K562 (cell line): ENCODE results near the gene NFATC2. TPM values are rescaled to one million over a fixed set of nuclear protein-coding genes. Genes with fewer than 3 reads are reported as not detected.

Experiments
- ETV6 ChIP-seq, 3 experiments: fragments of 150-350 bp in 1 of 3; sonication (generic) in 1 of 3; formaldehyde crosslinking in 1 of 3; IDR thresholded peaks; 2 replicates each; pipeline versions ENCODE4 v1.6.1 to v1.8.0; 2014 to 2022; ENCODE audit warnings: borderline replicate concordance in 2 of 3, low read depth in 2 of 3, antibody characterized with exemption in 1 of 3, low read length in 1 of 3, mild to moderate bottlenecking in 1 of 3, missing genetic modification reagents in 1 of 3
- FOSL1 ChIP-seq: fragments of 200-800 bp; sonication (Bioruptor generic); conservative IDR thresholded peaks from 2 replicates; pipeline ENCODE4 v1.6.1; 2016; ENCODE audit warnings: missing genetic modification characterization, missing compliant biosample characterization
- GABPA ChIP-seq: fragments of 200-800 bp; sonication (Bioruptor generic); conservative IDR thresholded peaks from 2 replicates; pipeline ENCODE4 v1.6.1; 2016; ENCODE audit warnings: low read depth, missing genetic modification characterization, missing compliant biosample characterization
- HDAC3 ChIP-seq: fragments of 450-650 bp; IDR thresholded peaks from 2 replicates; pipeline ENCODE4 v1.6.1; 2018; ENCODE audit warnings: borderline replicate concordance, mild to moderate bottlenecking, moderate library complexity; ENCODE audit not compliant: partially characterized antibody
- HNRNPLL ChIP-seq: fragments of 200-400 bp; formaldehyde crosslinking; IDR thresholded peaks from 2 replicates; pipeline ENCODE4 v1.6.1; 2017; ENCODE audit warnings: low read length, low read depth, mild to moderate bottlenecking; ENCODE audit not compliant: poor library complexity, severe bottlenecking
- JUND ChIP-seq, 2 experiments: IDR thresholded peaks; 2 replicates in 1 of 2; 3 replicates in 1 of 2; pipeline ENCODE4 v1.6.1; 2011; ENCODE audit warnings: borderline replicate concordance in 2 of 2, low read depth in 2 of 2, low read length in 2 of 2, improper control_type of control experiment in 1 of 2, missing biosample characterization in 1 of 2, missing genetic modification characterization in 1 of 2, missing genetic modification reagents in 1 of 2
- KAT8 ChIP-seq: fragments of 450-650 bp; IDR thresholded peaks from 2 replicates; pipeline ENCODE4 v1.6.1; 2016; ENCODE audit warnings: low read depth, mild to moderate bottlenecking
- NFYB ChIP-seq: IDR thresholded peaks from 2 replicates; pipeline ENCODE4 v1.6.1; 2011; ENCODE audit warnings: mild to moderate bottlenecking, moderate library complexity; ENCODE audit not compliant: insufficient read length; ENCODE audit errors: extremely low read depth
- NR2F6 ChIP-seq: fragments of 450-650 bp; formaldehyde crosslinking; IDR thresholded peaks from 2 replicates; pipeline ENCODE4 v1.4.0; 2020; ENCODE audit warnings: mild to moderate bottlenecking
- SMAD3 ChIP-seq: fragments of 450-650 bp; formaldehyde crosslinking; conservative IDR thresholded peaks from 2 replicates; pipeline ENCODE4 v1.4.0; 2020; ENCODE audit warnings: mild to moderate bottlenecking
- SP2 ChIP-seq: IDR thresholded peaks from 2 replicates; pipeline ENCODE4 v1.6.1; 2011; ENCODE audit warnings: mild to moderate bottlenecking, low read depth, low read length, moderate library complexity; ENCODE audit not compliant: poor library complexity, severe bottlenecking; ENCODE audit errors: extremely low read depth
- TARDBP ChIP-seq: fragments of 450-650 bp; IDR thresholded peaks from 2 replicates; pipeline ENCODE4 v1.6.1; 2016
- YY1 ChIP-seq, 3 experiments: IDR thresholded peaks; 2 replicates each; pipeline ENCODE4 v1.6.1; 2011; ENCODE audit warnings: low read length in 2 of 3, mild to moderate bottlenecking in 2 of 3, moderate library complexity in 2 of 3, borderline replicate concordance in 1 of 3, control low read depth in 1 of 3, low read depth in 1 of 3; ENCODE audit not compliant: insufficient read depth in 3 of 3, insufficient replicate concordance in 2 of 3, control insufficient read depth in 1 of 3, insufficient read length in 1 of 3; ENCODE audit errors: extremely low read depth in 1 of 3
- ZNF224 ChIP-seq: sonication (generic); formaldehyde crosslinking; IDR thresholded peaks from 2 replicates; pipeline ENCODE4 v1.8.0; 2022; ENCODE audit warnings: mild to moderate bottlenecking, missing genetic modification reagents
- ZNF239 ChIP-seq: fragments of 250-450 bp; sonication (Bioruptor Pico); IDR thresholded peaks from 2 replicates; pipeline ENCODE4 v1.4.0; 2020; ENCODE audit warnings: mild to moderate bottlenecking
- ZNF431 ChIP-seq: sonication (generic); formaldehyde crosslinking; IDR thresholded peaks from 2 replicates; pipeline ENCODE4 v1.8.0; 2022; ENCODE audit warnings: mild to moderate bottlenecking, missing genetic modification reagents
- ZNF584 ChIP-seq: fragments of 200-800 bp; sonication (Bioruptor generic); IDR thresholded peaks from 2 replicates; pipeline ENCODE4 v1.6.1; 2016; ENCODE audit warnings: low read depth, mild to moderate bottlenecking, missing genetic modification characterization, missing compliant biosample characterization
- ZSCAN32 ChIP-seq: fragments of 450-650 bp; formaldehyde crosslinking; IDR thresholded peaks from 2 replicates; pipeline ENCODE4 v1.4.0; 2020; ENCODE audit warnings: mild to moderate bottlenecking, moderate library complexity
- polyA plus RNA-seq, 8 experiments: library from polyadenylated mRNA; depleted of rRNA in 4 of 8; stranded (reverse) in 5 of 8; unstranded in 3 of 8; fragments of >200 nt; fragmentation: Nextera tagmentation in 2 of 8; fragmentation: Illumina TruSeq in 1 of 8; extraction: Ambion mirVana in 2 of 8; extraction: Trizol in 1 of 8; gene quantifications; 2 replicates each; pipeline versions ENCODE4 v1.2.1 to v1.2.3, GENCODE V29; 2011 to 2014; ENCODE audit warnings: inconsistent platforms in 1 of 8, missing spikeins in 1 of 8
- total RNA-seq, 7 experiments: library from RNA; depleted of rRNA in 6 of 7; stranded (reverse); fragments of >200 nt in 6 of 7; fragmentation: Illumina TruSeq in 2 of 7; extraction: Trizol in 2 of 7; gene quantifications; 2 replicates each; pipeline versions ENCODE4 v1.2.1 to v1.2.3, GENCODE V29; 2011 to 2021; ENCODE audit warnings: low replicate concordance in 1 of 7
- TF ChIP-seq, protein P1 (sequence below), 2 experiments: fragments of 450-650 bp in 1 of 2; sonication (generic) in 1 of 2; formaldehyde crosslinking in 1 of 2; IDR thresholded peaks in 1 of 2; conservative IDR thresholded peaks in 1 of 2; 2 replicates each; pipeline versions ENCODE4 v1.6.1 to v1.8.1; 2016 to 2023; ENCODE audit warnings: mild to moderate bottlenecking in 2 of 2, moderate library complexity in 2 of 2, inconsistent platforms in 1 of 2, missing genetic modification reagents in 1 of 2
- TF ChIP-seq, protein P2 (sequence below): fragments of 450-650 bp; IDR thresholded peaks from 2 replicates; pipeline ENCODE4 v1.6.1; 2016; ENCODE audit warnings: missing biosample characterization, missing genetic modification characterization

Gene NFATC2
- total and polyA plus RNA-seq, 9 of the 15 experiments (the other 6 are each of a cell fraction or from before 2014, with no cell fraction given) = 1.9 to 11.2 (median 3.0) TPM

DNA sequence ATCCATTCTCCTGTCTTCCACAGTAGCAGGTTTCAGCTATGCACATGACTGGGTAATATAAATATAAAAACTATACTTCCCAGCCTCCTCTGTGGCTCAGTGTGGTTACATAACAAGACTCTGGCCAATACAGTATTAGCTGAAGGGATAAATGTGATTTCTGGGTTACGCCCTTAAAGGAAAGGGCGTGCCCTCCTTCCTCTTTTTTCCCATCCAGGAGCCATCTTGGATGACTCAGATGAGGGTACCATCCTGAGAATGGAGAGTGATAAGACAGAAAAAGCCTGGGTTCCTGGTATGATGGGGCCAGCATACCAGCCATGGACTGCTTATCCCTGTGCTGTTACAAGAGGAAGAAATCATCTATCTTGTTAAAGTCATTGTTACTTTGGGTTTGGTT lies 123.3 kb downstream of the NFATC2 start (continued):
- TF ChIP-seq HDAC3 = no peak
- TF ChIP-seq NFYB = no peak
- TF ChIP-seq ZNF584 = no peak
- peak in 1 of 3 experiments; percentile 43 for TF ChIP-seq YY1 (IDR thresholded peaks at IDR 0.05; ENCODE audit: borderline replicate concordance in 1 of 3, control insufficient read depth in 1 of 3, extremely low read depth in 1 of 3, insufficient read depth in 3 of 3, insufficient read length in 1 of 3, insufficient replicate concordance in 2 of 3, low read depth in 1 of 3, low read length in 2 of 3)
- TF ChIP-seq ZNF431 (CRISPR knock-in tag) = no peak
- no peak for TF ChIP-seq SMAD3 (CRISPR knock-in tag)
- no peak for TF ChIP-seq ZNF224 (CRISPR knock-in tag)
- TF ChIP-seq, protein P1, sequence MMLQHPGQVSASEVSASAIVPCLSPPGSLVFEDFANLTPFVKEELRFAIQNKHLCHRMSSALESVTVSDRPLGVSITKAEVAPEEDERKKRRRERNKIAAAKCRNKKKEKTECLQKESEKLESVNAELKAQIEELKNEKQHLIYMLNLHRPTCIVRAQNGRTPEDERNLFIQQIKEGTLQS (IDR thresholded peaks at IDR 0.05) = peak; percentile 38; the same call in 1 of the 2 replicates
- TF ChIP-seq, protein P1 (CRISPR knock-in tag; conservative IDR thresholded peaks at IDR 0.05) = no peak
- TF ChIP-seq KAT8 = no peak
- TF ChIP-seq, protein P2, sequence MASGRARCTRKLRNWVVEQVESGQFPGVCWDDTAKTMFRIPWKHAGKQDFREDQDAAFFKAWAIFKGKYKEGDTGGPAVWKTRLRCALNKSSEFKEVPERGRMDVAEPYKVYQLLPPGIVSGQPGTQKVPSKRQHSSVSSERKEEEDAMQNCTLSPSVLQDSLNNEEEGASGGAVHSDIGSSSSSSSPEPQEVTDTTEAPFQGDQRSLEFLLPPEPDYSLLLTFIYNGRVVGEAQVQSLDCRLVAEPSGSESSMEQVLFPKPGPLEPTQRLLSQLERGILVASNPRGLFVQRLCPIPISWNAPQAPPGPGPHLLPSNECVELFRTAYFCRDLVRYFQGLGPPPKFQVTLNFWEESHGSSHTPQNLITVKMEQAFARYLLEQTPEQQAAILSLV (tag) = no peak
- 0 out of 2 replicates have a peak, but pooled peaks have one; percentile 39 for TF ChIP-seq JUND (IDR thresholded peaks at IDR 0.05; ENCODE audit: borderline replicate concordance, low read depth, low read length)
- 0 out of 3 replicates have a peak, but pooled peaks have one; percentile 25 for TF ChIP-seq JUND (tag; IDR thresholded peaks at IDR 0.05; ENCODE audit: borderline replicate concordance, low read depth, low read length)
- no peak for TF ChIP-seq ETV6 (IDR thresholded peaks at IDR 0.05; ENCODE audit: borderline replicate concordance in 1 of 2, low read depth in 2 of 2, low read length in 1 of 2)
- no peak for TF ChIP-seq ETV6 (CRISPR knock-in tag; IDR thresholded peaks at IDR 0.05; ENCODE audit: borderline replicate concordance)
- TF ChIP-seq GABPA (tag) = no peak
- TF ChIP-seq TARDBP = no peak
- no peak for TF ChIP-seq SP2
- no peak for TF ChIP-seq ZNF239 (CRISPR knock-in tag)
- TF ChIP-seq NR2F6 (CRISPR knock-in tag) = no peak
- no peak for TF ChIP-seq HNRNPLL
- TF ChIP-seq ZSCAN32 (CRISPR knock-in tag) = no peak
- peak; percentile 44 for TF ChIP-seq FOSL1 (tag)
